Duodenal mucosa (tissue), 2 donors: ENCODE measurements around the gene MLPH.

ENCODE experiments used
- H3K27ac ChIP-seq: one replicate; pipeline ENCODE4 v1.7.0; 2013; ENCODE audit warnings: low read depth, low read length
- H3K27me3 ChIP-seq, 2 donors: one replicate each; pipeline ENCODE4 v1.7.0; 2013; ENCODE audit warnings: low read length in 2 of 2, control low read depth in 1 of 2; ENCODE audit not compliant: insufficient read depth in 2 of 2, control insufficient read depth in 1 of 2
- H3K36me3 ChIP-seq, 2 donors: one replicate each; pipeline ENCODE4 v1.7.0; 2013; ENCODE audit warnings: low read length in 2 of 2, control low read depth in 1 of 2; ENCODE audit not compliant: insufficient read depth in 2 of 2, control insufficient read depth in 1 of 2
- H3K4me1 ChIP-seq, 2 donors: one replicate each; pipeline ENCODE4 v1.7.0; 2013; ENCODE audit warnings: low read length in 2 of 2, control low read depth in 1 of 2; ENCODE audit not compliant: insufficient read depth in 2 of 2, control insufficient read depth in 1 of 2
- H3K4me3 ChIP-seq, 2 donors: one replicate each; pipeline ENCODE4 v1.7.0; 2013; ENCODE audit warnings: low read length in 2 of 2, low read depth in 1 of 2
- H3K9ac ChIP-seq, 2 donors: one replicate each; pipeline ENCODE4 v1.7.0; 2013; ENCODE audit warnings: low read length in 2 of 2, low read depth in 1 of 2
- H3K9me3 ChIP-seq, 2 donors: one replicate each; pipeline ENCODE4 v1.7.0; 2013; ENCODE audit warnings: low read length in 2 of 2, control low read depth in 1 of 2; ENCODE audit not compliant: control insufficient read depth in 1 of 2

Gene MLPH

GRCh38 chr2:237600205-237600846, 113.3 kb downstream of the MLPH start:
- H3K27me3 ChIP-seq = no peaks in the 10 kb centered on the region
- no peak overlapping the region for H3K27ac ChIP-seq
- peaks cover 4 to 21% of the 10 kb centered on the region in 2 donors for H3K4me1 ChIP-seq
- no peaks in the 10 kb centered on the region for H3K36me3 ChIP-seq
- H3K9ac ChIP-seq = no peak overlapping the region
- no peak overlapping the region for H3K4me3 ChIP-seq
- no peaks in the 10 kb centered on the region for H3K9me3 ChIP-seq

- Histone ChIP-seq H3K36me3 (no peaks in the 10 kb centered on the region), H3K4me3 (no peak overlapping the region), H3K27ac (no peak overlapping the region)
Observed at GRCh38 chr2:237601453-237602116, 114.5 kb downstream of the MLPH start.

GRCh38 chr2:237602409-237602808, 115.4 kb downstream of the MLPH start:
- Histone ChIP-seq H3K4me1 (peaks cover 4 to 20% of the 10 kb centered on the region in 2 donors), H3K4me3 (no peak overlapping the region), H3K9ac (no peak overlapping the region), H3K36me3 (no peaks in the 10 kb centered on the region), H3K9me3 (no peaks in the 10 kb centered on the region), H3K27ac (no peak overlapping the region), H3K27me3 (no peaks in the 10 kb centered on the region)

More at GRCh38 chr2:237601453-237602116, 114.5 kb downstream of the MLPH start:
- Histone ChIP-seq H3K9ac (no peak overlapping the region), H3K4me1 (peaks cover 4 to 20% of the 10 kb centered on the region in 2 donors), H3K27me3 (no peaks in the 10 kb centered on the region), H3K9me3 (no peaks in the 10 kb centered on the region)

GRCh38 chr2:237603049-237603717, 116.1 kb downstream of the MLPH start:
- no peaks in the 10 kb centered on the region for H3K36me3 ChIP-seq
- peaks cover 4 to 20% of the 10 kb centered on the region in 2 donors for H3K4me1 ChIP-seq
- H3K9me3 ChIP-seq = no peaks in the 10 kb centered on the region
- H3K27ac ChIP-seq = no peak overlapping the region
- peak overlapping the region in 1 of 2 donors; percentile 12 for H3K9ac ChIP-seq
- no peaks in the 10 kb centered on the region for H3K27me3 ChIP-seq
- no peak overlapping the region for H3K4me3 ChIP-seq

GRCh38 chr2:237603718-237604362, 116.8 kb downstream of the MLPH start:
- Histone ChIP-seq H3K27me3 (no peaks in the 10 kb centered on the region), H3K27ac (no peak overlapping the region), H3K36me3 (no peaks in the 10 kb centered on the region), H3K9me3 (no peaks in the 10 kb centered on the region), H3K4me1 (peaks cover 4 to 20% of the 10 kb centered on the region in 2 donors), H3K9ac (peak overlapping the region in 1 of 2 donors; percentile 12), H3K4me3 (peak overlapping the region in 1 of 2 donors; percentile 26)

GRCh38 chr2:237604391-237604790, 117.3 kb downstream of the MLPH start:
- Histone ChIP-seq H3K9ac (no peak overlapping the region), H3K9me3 (no peaks in the 10 kb centered on the region), H3K4me3 (no peak overlapping the region), H3K27me3 (no peaks in the 10 kb centered on the region), H3K4me1 (peaks cover 4 to 20% of the 10 kb centered on the region in 2 donors), H3K27ac (no peak overlapping the region), H3K36me3 (no peaks in the 10 kb centered on the region)
